Measurements from ENCODE around the gene CUEDC2.

- TF ChIP-seq CTCF (IDR thresholded peaks at IDR 0.05 in 8 of 11, conservative IDR thresholded peaks at IDR 0.05 in 3 of 11) (no peak), POLR2A (IDR thresholded peaks at IDR 0.05) (no peak)
Measured at GRCh38 chr10:102452672-102453340, 20.4 kb upstream of the CUEDC2 start.

Data from spleen (tissue), 7 donors.